HCT116 (cell line): ENCODE data around the gene IL2RG. TPM values are rescaled to one million over a fixed set of nuclear protein-coding genes. Genes with fewer than 3 reads are reported as not detected.

ENCODE experiments used
- ATAC-seq: fragments of 200-7000 bp; cut with Tn5 transposase; 2 replicates; pipeline ENCODE4 v1.9.1; 2020; ENCODE audit warnings: mild to moderate bottlenecking, moderate library complexity
- BruUV-seq: library from RNA; stranded (reverse); fragments of 400-500 nt; replicated peaks from 2 replicates; lab custom pipeline; 2021; lab: Mats Ljungman, UMichigan
- CTCF ChIA-PET: fragments of 300-600 bp; sonication (Branson Sonifier 250); formaldehyde crosslinking; loops from one replicate; lab custom pipeline; 2021; ENCODE audit warnings: antibody characterized with exemption; lab: Charles Lee
- POLR2A ChIA-PET: fragments of 300-600, 350-600 bp; sonication (Branson Sonifier 250); formaldehyde crosslinking; loops from one replicate; lab custom pipeline; 2021; ENCODE audit warnings: antibody characterized with exemption; lab: Charles Lee
- RAD21 ChIA-PET, 2 experiments: fragments of 300-600 bp; sonication (Branson Sonifier 250); formaldehyde crosslinking; loops; one replicate each; lab custom pipeline; 2023; ENCODE audit warnings: low total read pairs in 2 of 2; ENCODE audit not compliant: uncharacterized antibody in 2 of 2, unreplicated experiment in 2 of 2, low non-redundant PET in 1 of 2; lab: Charles Lee
- DNase-seq: peaks from one replicate; pipeline ENCODE4 v3.0.0-alpha.2; 2010; ENCODE audit warnings: low read depth, low spot score
- H2AFZ ChIP-seq: fragments of 200-600 bp; shearing (Covaris generic), sonication (generic); 2 replicates; pipeline ENCODE4 v1.6.1; 2017; ENCODE audit warnings: low read depth, mixed run types, mixed read lengths, antibody characterized with exemption, low read length; ENCODE audit not compliant: poor library complexity, severe bottlenecking
- H3K27ac ChIP-seq: 2 replicates; pipeline ENCODE4 v1.5.1; 2012; ENCODE audit warnings: low read depth, low read length
- H3K27me3 ChIP-seq: fragments of 200-600 bp; sonication (generic); 2 replicates; pipeline ENCODE4 v1.6.1; 2016; ENCODE audit warnings: mixed run types, low read length, mixed read lengths; ENCODE audit not compliant: insufficient read depth
- H3K36me3 ChIP-seq, 2 experiments: fragments of 200-500 bp in 1 of 2; fragments of 200-600 bp in 1 of 2; sonication (Bioruptor generic) in 1 of 2; sonication (generic) in 1 of 2; 2 replicates each; pipeline versions ENCODE4 v1.5.1 to v1.6.1; 2014 to 2016; ENCODE audit warnings: low read length in 2 of 2, inconsistent platforms in 1 of 2, mixed read lengths in 1 of 2, mixed run types in 1 of 2; ENCODE audit not compliant: insufficient read depth in 2 of 2, control insufficient read depth in 1 of 2
- H3K4me1 ChIP-seq, 2 experiments: fragments of 200-600 bp in 1 of 2; sonication (generic) in 1 of 2; 2 replicates each; pipeline versions ENCODE4 v1.5.1 to v1.6.1; 2012 to 2017; ENCODE audit warnings: low read length in 2 of 2, inconsistent platforms in 1 of 2, mild to moderate bottlenecking in 1 of 2, mixed read lengths in 1 of 2, mixed run types in 1 of 2, moderate library complexity in 1 of 2; ENCODE audit not compliant: insufficient read depth in 2 of 2, control insufficient read depth in 1 of 2
- H3K4me2 ChIP-seq: fragments of 200-600 bp; sonication (generic); 2 replicates; pipeline ENCODE4 v1.6.1; 2017; ENCODE audit warnings: mixed run types, low read length, mixed read lengths
- H3K4me3 ChIP-seq, 2 experiments: fragments of 200-600 bp in 1 of 2; sonication (generic) in 1 of 2; replicated peaks in 1 of 2; 2 replicates each; pipeline ENCODE4 v1.5.1; 2011 to 2016; ENCODE audit warnings: low read length in 2 of 2, control low read depth in 1 of 2, low read depth in 1 of 2, mild to moderate bottlenecking in 1 of 2, mixed read lengths in 1 of 2, mixed run types in 1 of 2
- H3K79me2 ChIP-seq: fragments of 200-600 bp; sonication (generic); 2 replicates; pipeline ENCODE4 v1.6.1; 2017; ENCODE audit warnings: mild to moderate bottlenecking, mixed run types, low read length, moderate library complexity, mixed read lengths; ENCODE audit not compliant: insufficient read depth
- H3K9ac ChIP-seq: fragments of 200-600 bp; sonication (generic); 2 replicates; pipeline ENCODE4 v1.6.1; 2016; ENCODE audit warnings: low read length, mixed read lengths
- H3K9me2 ChIP-seq: fragments of 200-600 bp; sonication (generic), shearing (Covaris generic); 2 replicates; pipeline ENCODE4 v1.6.1; 2017; ENCODE audit warnings: mixed run types, mild to moderate bottlenecking, moderate library complexity; ENCODE audit not compliant: insufficient read depth
- H3K9me3 ChIP-seq, 2 experiments: fragments of 200-500 bp in 1 of 2; fragments of 200-600 bp in 1 of 2; sonication (Bioruptor generic) in 1 of 2; sonication (generic) in 1 of 2; 2 replicates each; pipeline ENCODE4 v1.6.1; 2014 to 2017; ENCODE audit warnings: low read length in 2 of 2, mixed read lengths in 2 of 2, inconsistent platforms in 1 of 2, low read depth in 1 of 2, mild to moderate bottlenecking in 1 of 2, mixed run types in 1 of 2, moderate library complexity in 1 of 2; ENCODE audit not compliant: control insufficient read depth in 1 of 2, insufficient read depth in 1 of 2
- H4K20me1 ChIP-seq: fragments of 200-600 bp; sonication (generic), shearing (Covaris generic); 2 replicates; pipeline ENCODE4 v1.6.1; 2017; ENCODE audit warnings: mixed run types, mild to moderate bottlenecking, moderate library complexity; ENCODE audit not compliant: insufficient read depth
- CBX3 ChIP-seq: IDR thresholded peaks from 2 replicates; pipeline ENCODE4 v1.6.1; 2012; ENCODE audit warnings: low read depth
- CEBPB ChIP-seq: IDR thresholded peaks from 2 replicates; pipeline ENCODE4 v1.6.1; 2012; ENCODE audit warnings: low read depth
- CTCF ChIP-seq, 3 experiments: fragments of 200-600 bp in 1 of 3; sonication (generic) in 1 of 3; IDR thresholded peaks in 2 of 3; conservative IDR thresholded peaks in 1 of 3; 2 replicates each; pipeline ENCODE4 v1.5.1; 2012 to 2017; ENCODE audit warnings: low read depth in 2 of 3, low read length in 2 of 3, antibody characterized with exemption in 1 of 3, borderline replicate concordance in 1 of 3, control low read depth in 1 of 3, mild to moderate bottlenecking in 1 of 3, mixed read lengths in 1 of 3, mixed run types in 1 of 3, moderate library complexity in 1 of 3; ENCODE audit not compliant: insufficient read depth in 1 of 3
- ELF1 ChIP-seq: IDR thresholded peaks from 2 replicates; pipeline ENCODE4 v1.6.1; 2012; ENCODE audit warnings: low read depth, borderline replicate concordance
- EZH2 ChIP-seq: fragments of 200-600 bp; sonication (generic); IDR thresholded peaks from 2 replicates; pipeline ENCODE4 v1.6.1; 2017; ENCODE audit warnings: antibody characterized with exemption, mixed run types
- EZH2phosphoT487 ChIP-seq: fragments of 200-600 bp; IDR thresholded peaks from 2 replicates; pipeline ENCODE4 v1.6.1; 2018; ENCODE audit warnings: antibody characterized with exemption, borderline replicate concordance
- FOSL1 ChIP-seq: IDR thresholded peaks from 2 replicates; pipeline ENCODE4 v1.6.1; 2012; ENCODE audit warnings: low read depth
- JUND ChIP-seq: IDR thresholded peaks from 2 replicates; pipeline ENCODE4 v1.6.1; 2012
- POLR2A ChIP-seq: IDR thresholded peaks from 2 replicates; pipeline ENCODE4 v1.7.0; 2011; ENCODE audit warnings: borderline replicate concordance; ENCODE audit not compliant: insufficient read depth, insufficient read length; ENCODE audit errors: extremely low read depth
- POLR2AphosphoS5 ChIP-seq: IDR thresholded peaks from 2 replicates; pipeline ENCODE4 v1.6.1; 2011; ENCODE audit warnings: mild to moderate bottlenecking, low read depth, low read length, moderate library complexity
- RAD21 ChIP-seq: IDR thresholded peaks from 2 replicates; pipeline ENCODE4 v1.6.1; 2012; ENCODE audit warnings: low read depth, mild to moderate bottlenecking
- REST ChIP-seq: IDR thresholded peaks from 2 replicates; pipeline ENCODE4 v1.6.1; 2012; ENCODE audit warnings: low read depth
- SP1 ChIP-seq: IDR thresholded peaks from 2 replicates; pipeline ENCODE4 v1.6.1; 2012; ENCODE audit warnings: low read depth
- SRF ChIP-seq: IDR thresholded peaks from 2 replicates; pipeline ENCODE4 v1.6.1; 2012; ENCODE audit warnings: low read depth
- TCF7L2 ChIP-seq: IDR thresholded peaks from 2 replicates; pipeline ENCODE4 v1.7.0; 2011; ENCODE audit warnings: borderline replicate concordance, inconsistent platforms; ENCODE audit not compliant: insufficient read depth, insufficient read length; ENCODE audit errors: extremely low read depth
- YY1 ChIP-seq: IDR thresholded peaks from 2 replicates; pipeline ENCODE4 v1.6.1; 2011; ENCODE audit warnings: low read length, low read depth, moderate library complexity, mild to moderate bottlenecking; ENCODE audit not compliant: insufficient replicate concordance; ENCODE audit errors: extremely low read depth
- ZBTB33 ChIP-seq: IDR thresholded peaks from 2 replicates; pipeline ENCODE4 v1.6.1; 2011; ENCODE audit warnings: mild to moderate bottlenecking, low read length, moderate library complexity; ENCODE audit not compliant: insufficient replicate concordance; ENCODE audit errors: extremely low read depth
- ZFX ChIP-seq: fragments of 450-650 bp; IDR thresholded peaks from 2 replicates; pipeline ENCODE4 v1.6.1; 2017
- ZNF274 ChIP-seq: fragments of 200-500 bp; sonication (Bioruptor generic); IDR thresholded peaks from 2 replicates; pipeline ENCODE4 v1.6.1; 2014; ENCODE audit warnings: mild to moderate bottlenecking, low read depth, low read length, inconsistent platforms
- intact Hi-C: fragments of 100-400 bp; cut with micrococcal nuclease; formaldehyde crosslinking; loops from 2 replicates; pipeline ENCODE4 v1.10.0; 2022
- total RNA-seq: library from RNA; stranded (reverse); gene quantifications from one replicate; pipeline ENCODE4 v1.2.1, GENCODE V29; 2021; ENCODE audit not compliant: unreplicated experiment

The IL2RG gene
- total RNA-seq, 1 experiment from 2014 or later: 0.64 TPM

- RAD21 ChIA-PET: no interaction called here
- intact Hi-C loops: no loop called here
- Histone ChIP-seq H3K79me2 (no peaks in the 10 kb centered on the region), H3K9me3 (no peaks in the 10 kb centered on the region)
- TF ChIP-seq EZH2phosphoT487 (no peak), ZNF274 (no peak), ZFX (no peak), RAD21 (no peak), CEBPB (no peak), ELF1 (no peak), REST (no peak), CBX3 (no peak), JUND (no peak), POLR2A (no peak), CTCF (IDR thresholded peaks at IDR 0.05 in 2 of 3, conservative IDR thresholded peaks at IDR 0.05 in 1 of 3; ENCODE audit: borderline replicate concordance in 1 of 3, insufficient read depth in 1 of 3, low read depth in 2 of 3, low read length in 2 of 3) (no peak), SRF (no peak), ZBTB33 (no peak), FOSL1 (no peak), POLR2AphosphoS5 (no peak), EZH2 (no peak), TCF7L2 (no peak), YY1 (no peak), SP1 (no peak)
- TF ChIP-seq, all 23 proteins: peak for 0
- BruUV-seq: TSS peak; percentile 35
- Histone ChIP-seq H3K4me3 (no peak overlapping the region), H3K9me2 (no peaks in the 10 kb centered on the region), H3K27ac (no peak overlapping the region), H4K20me1 (no peaks in the 10 kb centered on the region), H3K9ac (no peak overlapping the region), H3K4me2 (no peak overlapping the region), H3K27me3 (no peaks in the 10 kb centered on the region), H3K36me3 (no peaks in the 10 kb centered on the region; a peak in 1 of 4 replicates), H2AFZ (no peak overlapping the region), H3K4me1 (peaks cover 4 to 15% of the 10 kb centered on the region in 2 experiments; a peak in 3 of 4 replicates)
- CTCF ChIA-PET: no interaction called here
- DNase-seq (no peak), ATAC-seq (no peak)
- POLR2A ChIA-PET: no interaction called here
These were observed 32.1 kb upstream of the IL2RG start for GRCh38 chrX:71143508-71143907.
